Neural cell (in vitro differentiated cells): Measurements from ENCODE around the gene GMDS. TPM values are rescaled to one million over a fixed set of nuclear protein-coding genes. Genes with fewer than 3 reads are reported as not detected.

Experiments
- H2AFZ ChIP-seq: fragments of 200-600, 300-800 bp; sonication (generic), shearing (Covaris generic); 2 replicates; pipeline ENCODE4 v1.6.0; 2014; ENCODE audit warnings: low read depth, mild to moderate bottlenecking, antibody characterized with exemption, low read length, moderate library complexity
- H3F3A ChIP-seq: fragments of 200-600 bp; shearing (Covaris generic); 2 replicates; pipeline ENCODE4 v1.6.1; 2016; ENCODE audit warnings: mild to moderate bottlenecking, moderate library complexity, mixed read lengths, antibody characterized with exemption, low read length; ENCODE audit not compliant: insufficient read depth, poor library complexity, severe bottlenecking
- H3K27ac ChIP-seq: fragments of 200-600, 300-800 bp; sonication (generic), shearing (Covaris generic); 2 replicates; pipeline ENCODE4 v1.5.1; 2014; ENCODE audit warnings: mild to moderate bottlenecking, low read length, moderate library complexity
- H3K27me3 ChIP-seq: fragments of 300-800, 200-600 bp; sonication (generic), shearing (Covaris generic); 2 replicates; pipeline ENCODE4 v1.6.0; 2014; ENCODE audit warnings: mild to moderate bottlenecking, low read depth, low read length, moderate library complexity; ENCODE audit not compliant: insufficient read depth
- H3K36me3 ChIP-seq: fragments of 300-800, 200-600 bp; sonication (generic), shearing (Covaris generic); 2 replicates; pipeline ENCODE4 v1.5.1; 2014; ENCODE audit warnings: mild to moderate bottlenecking, antibody characterized with exemption, low read length, moderate library complexity; ENCODE audit not compliant: insufficient read depth
- H3K4me2 ChIP-seq: fragments of 300-800, 200-600 bp; sonication (generic), shearing (Covaris generic); 2 replicates; pipeline ENCODE4 v1.6.0; 2014; ENCODE audit warnings: mild to moderate bottlenecking, low read length
- H3K4me3 ChIP-seq: fragments of 300-800, 200-600 bp; sonication (generic), shearing (Covaris generic); 2 replicates; pipeline ENCODE4 v1.5.1; 2014; ENCODE audit warnings: mild to moderate bottlenecking, low read length, moderate library complexity
- H3K79me2 ChIP-seq: fragments of 200-600 bp; shearing (Covaris generic); replicated peaks from 2 replicates; pipeline ENCODE4 v1.6.0; 2014; ENCODE audit warnings: mild to moderate bottlenecking, low read length, moderate library complexity; ENCODE audit not compliant: insufficient read depth
- H3K9ac ChIP-seq: fragments of 300-800, 200-600 bp; sonication (generic), shearing (Covaris generic); 2 replicates; pipeline ENCODE4 v1.6.1; 2016; ENCODE audit warnings: mild to moderate bottlenecking, low read length, mixed read lengths
- H3K9me2 ChIP-seq: fragments of 200-600 bp; shearing (Covaris generic); 2 replicates; pipeline ENCODE4 v1.6.1; 2016; ENCODE audit warnings: mild to moderate bottlenecking, low read length, mixed read lengths; ENCODE audit not compliant: insufficient read depth
- H3K9me3 ChIP-seq: fragments of 200-600, 300-800 bp; sonication (generic), shearing (Covaris generic); 2 replicates; pipeline ENCODE4 v1.6.1; 2016; ENCODE audit warnings: mild to moderate bottlenecking, mixed run types, low read length, moderate library complexity, mixed read lengths
- H4K20me1 ChIP-seq: fragments of 200-600 bp; shearing (Covaris generic); 2 replicates; pipeline ENCODE4 v1.6.1; 2016; ENCODE audit warnings: mild to moderate bottlenecking, mixed run types; ENCODE audit not compliant: insufficient read depth
- CTCF ChIP-seq: fragments of 450-650 bp; IDR thresholded peaks from 2 replicates; pipeline ENCODE4 v1.5.1; 2014; ENCODE audit warnings: antibody characterized with exemption, mild to moderate bottlenecking, moderate library complexity; ENCODE audit not compliant: poor library complexity, severe bottlenecking
- EP300 ChIP-seq: fragments of 450-650 bp; conservative IDR thresholded peaks from 2 replicates; pipeline ENCODE4 v1.6.1; 2014; ENCODE audit warnings: antibody characterized with exemption, mild to moderate bottlenecking, moderate library complexity; ENCODE audit not compliant: poor library complexity, severe bottlenecking
- EZH2 ChIP-seq: fragments of 200-600, 300-800 bp; shearing (Covaris generic), sonication (generic); IDR thresholded peaks from 2 replicates; pipeline ENCODE4 v1.6.1; 2014; ENCODE audit warnings: antibody characterized with exemption, low read length, borderline replicate concordance, mild to moderate bottlenecking; ENCODE audit not compliant: insufficient read depth, poor library complexity, severe bottlenecking
- MXI1 ChIP-seq: fragments of 450-650 bp; conservative IDR thresholded peaks from 2 replicates; pipeline ENCODE4 v1.6.1; 2014; ENCODE audit warnings: antibody characterized with exemption, mild to moderate bottlenecking; ENCODE audit not compliant: poor library complexity, severe bottlenecking
- POLR2AphosphoS5 ChIP-seq: IDR thresholded peaks from 2 replicates; pipeline ENCODE4 v1.6.1; 2012
- RAD21 ChIP-seq: fragments of 450-650 bp; conservative IDR thresholded peaks from 2 replicates; pipeline ENCODE4 v1.6.1; 2014; ENCODE audit warnings: antibody characterized with exemption, mild to moderate bottlenecking, moderate library complexity
- REST ChIP-seq: IDR thresholded peaks from 2 replicates; pipeline ENCODE4 v1.6.1; 2012; ENCODE audit warnings: borderline replicate concordance
- SMC3 ChIP-seq: fragments of 450-650 bp; conservative IDR thresholded peaks from 2 replicates; pipeline ENCODE4 v1.6.1; 2014; ENCODE audit warnings: antibody characterized with exemption, mild to moderate bottlenecking, moderate library complexity; ENCODE audit not compliant: poor library complexity
- TAF1 ChIP-seq: IDR thresholded peaks from 2 replicates; pipeline ENCODE4 v1.6.1; 2012; ENCODE audit warnings: low read depth
- polyA plus RNA-seq: library from polyadenylated mRNA; depleted of rRNA; stranded (reverse); fragments of >200 nt; gene quantifications from 2 replicates; pipeline ENCODE4 v1.2.3, GENCODE V29; 2014

Gene GMDS
- polyA plus RNA-seq, 1 donor from 2014 or later = 11.4 TPM

- Histone ChIP-seq H3K27me3 (no peaks in the 10 kb centered on the region), H3K4me3 (no peak overlapping the region), H2AFZ (no peak overlapping the region), H3K9me3 (no peaks in the 10 kb centered on the region), H3K36me3 (no peaks in the 10 kb centered on the region), H3K4me2 (no peak overlapping the region), H3F3A (no peaks in the 10 kb centered on the region), H3K9me2 (no peaks in the 10 kb centered on the region), H3K27ac (no peak overlapping the region), H3K9ac (no peak overlapping the region), H4K20me1 (no peaks in the 10 kb centered on the region), H3K79me2 (no peaks in the 10 kb centered on the region)
- TF ChIP-seq EP300 (no peak), CTCF (no peak), SMC3 (no peak), TAF1 (no peak), REST (no peak), MXI1 (no peak), RAD21 (no peak), POLR2AphosphoS5 (no peak), EZH2 (no peak)
Measured at GRCh38 chr6:1960486-1961142, 284.8 kb downstream of the GMDS start.

GRCh38 chr6:1958257-1958656 is 287.1 kb downstream of the GMDS start:
- H4K20me1 ChIP-seq = no peaks in the 10 kb centered on the region
- H3K36me3 ChIP-seq = no peaks in the 10 kb centered on the region
- H3K9me2 ChIP-seq = no peaks in the 10 kb centered on the region
- TF ChIP-seq CTCF = no peak
- no peak for TF ChIP-seq EZH2
- TF ChIP-seq POLR2AphosphoS5 = no peak
- no peak for TF ChIP-seq SMC3
- TF ChIP-seq REST = no peak
- no peak overlapping the region for H3K9ac ChIP-seq
- H3K9me3 ChIP-seq = no peaks in the 10 kb centered on the region
- no peak overlapping the region for H3K4me3 ChIP-seq
- no peak overlapping the region for H3K27ac ChIP-seq
- H2AFZ ChIP-seq = no peak overlapping the region
- no peaks in the 10 kb centered on the region for H3K79me2 ChIP-seq
- no peak overlapping the region for H3K4me2 ChIP-seq
- no peaks in the 10 kb centered on the region for H3F3A ChIP-seq
- H3K27me3 ChIP-seq = no peaks in the 10 kb centered on the region
